SHP77 treated with DMSO at 0.1 percent for 48 hours (cell line): ENCODE results near the gene ATP1A2.
"Not testable (repeated sequence)": the region's sequence is repeated elsewhere in the genome, so short reads cannot be mapped to it uniquely, and the experiment has no call there.

Experiments
- DNase-seq: peaks from one replicate; lab custom pipeline; 2025; lab: John Stamatoyannopoulos, UW

ATP1A2 gene

DNA sequence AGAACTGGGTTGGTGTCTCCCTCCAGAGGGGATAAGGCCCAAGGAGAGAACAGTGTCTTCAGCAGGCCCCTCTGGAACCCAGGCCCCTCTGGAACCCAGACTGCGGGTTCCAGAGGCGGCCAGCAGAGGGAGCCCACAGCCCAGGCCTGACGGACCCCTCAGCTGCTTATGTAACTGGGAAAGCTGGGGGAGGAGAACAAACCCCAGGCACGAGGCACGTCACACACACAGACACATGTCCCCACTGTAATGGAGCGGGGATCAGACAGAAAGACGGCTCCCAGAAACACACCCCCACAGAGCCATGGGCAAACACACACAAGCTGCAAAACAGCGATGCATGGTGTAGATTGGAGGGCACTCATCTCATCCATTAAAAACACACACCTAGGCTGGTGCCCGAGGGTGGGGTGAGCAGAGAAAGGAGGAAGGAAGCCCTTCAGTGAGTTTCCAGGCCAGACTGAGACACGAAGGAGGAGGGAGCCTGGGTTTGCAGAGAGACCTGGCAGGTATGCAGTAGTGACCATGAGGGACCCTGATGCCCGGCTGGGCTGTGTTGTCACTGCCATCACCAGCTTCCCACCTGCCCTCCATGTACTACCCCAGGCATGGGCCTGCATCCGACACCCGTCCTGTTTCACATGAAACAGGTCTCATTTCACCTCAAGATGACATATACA lies 14.4 kb upstream of the ATP1A2 start:
- DNase-seq = peak; percentile 22

- DNase-seq = no peak
Measured at GRCh38 chr1:160101717-160102522, 13.6 kb upstream of the ATP1A2 start.

DNA sequence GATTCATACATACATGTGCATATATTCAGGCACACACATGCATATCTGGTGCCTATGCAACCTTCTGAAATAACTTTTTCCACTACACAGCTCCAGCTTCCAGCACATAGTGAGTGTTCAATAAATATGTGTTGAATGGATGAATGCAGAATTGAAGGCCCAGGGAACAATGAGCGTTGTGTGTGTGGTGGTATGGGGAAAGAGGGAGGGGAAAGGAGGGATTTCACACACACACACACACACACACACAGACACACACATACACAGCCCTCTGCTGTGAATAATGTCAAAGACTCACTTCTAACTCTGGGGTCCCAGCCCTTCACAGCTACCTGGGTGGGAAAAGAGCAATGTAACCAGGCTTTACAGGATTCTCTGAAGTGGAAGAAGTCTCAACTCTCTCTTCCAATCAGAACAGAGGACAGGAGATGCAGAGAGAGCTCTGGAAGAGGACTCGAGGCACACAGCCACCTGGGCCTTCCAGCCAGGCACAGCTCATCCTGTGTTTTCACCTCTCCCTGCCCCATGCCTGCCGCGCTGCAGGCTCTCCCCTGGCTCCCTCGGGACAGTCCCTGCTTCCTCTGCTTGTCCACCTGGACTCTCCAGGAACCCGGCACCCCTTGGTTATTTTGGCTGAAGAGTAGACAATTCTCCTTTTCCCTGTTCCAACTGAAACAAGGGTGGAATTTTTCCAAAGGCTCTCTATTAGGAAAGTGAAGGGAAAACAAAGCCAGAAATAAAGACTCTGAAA lies 11.7 kb upstream of the ATP1A2 start:
- DNase-seq = no peak

DNA sequence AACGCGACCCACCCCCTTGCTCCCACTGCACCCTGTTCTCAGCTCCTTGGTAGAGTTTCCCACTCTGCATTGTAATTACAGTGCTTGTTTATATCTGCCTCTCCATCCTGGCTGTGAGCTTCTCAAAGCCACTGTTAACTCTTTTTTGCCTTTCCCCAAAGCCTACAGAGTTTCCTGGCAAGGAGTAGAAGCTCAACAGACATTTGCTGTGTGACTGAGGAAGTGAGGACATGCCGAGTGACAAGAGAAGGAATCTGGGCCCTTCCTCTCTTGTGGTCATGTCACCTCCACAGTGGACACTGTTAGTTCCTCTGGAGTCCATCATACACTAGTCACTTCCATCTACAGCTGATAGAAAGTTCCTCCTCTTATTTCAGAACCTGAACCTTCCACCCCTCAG lies 11.1 kb upstream of the ATP1A2 start:
- DNase-seq = no peak

GRCh38 chr1:160105155-160105554 lies 10.4 kb upstream of the ATP1A2 start:
- no peak for DNase-seq

DNA sequence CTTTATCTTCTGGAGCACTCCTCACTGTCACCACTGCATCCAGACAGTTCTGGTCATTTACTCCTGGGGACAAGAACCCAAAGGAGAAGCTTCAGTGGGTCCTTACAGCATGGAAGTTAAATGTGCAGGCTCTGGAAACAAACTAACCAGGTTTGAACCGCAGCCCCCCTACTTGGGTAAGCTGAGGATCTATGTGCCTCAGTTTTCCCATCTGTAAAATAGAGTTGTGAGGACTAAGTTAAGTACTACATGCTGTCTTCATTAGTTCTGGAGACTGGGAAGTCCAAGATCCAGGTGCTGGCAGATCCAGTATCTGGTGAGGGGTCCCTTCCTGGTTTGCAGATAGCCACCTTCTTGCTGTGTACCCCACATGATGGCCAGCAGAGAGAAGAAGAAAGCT lies 8.0 kb upstream of the ATP1A2 start:
- DNase-seq = no peak

DNA sequence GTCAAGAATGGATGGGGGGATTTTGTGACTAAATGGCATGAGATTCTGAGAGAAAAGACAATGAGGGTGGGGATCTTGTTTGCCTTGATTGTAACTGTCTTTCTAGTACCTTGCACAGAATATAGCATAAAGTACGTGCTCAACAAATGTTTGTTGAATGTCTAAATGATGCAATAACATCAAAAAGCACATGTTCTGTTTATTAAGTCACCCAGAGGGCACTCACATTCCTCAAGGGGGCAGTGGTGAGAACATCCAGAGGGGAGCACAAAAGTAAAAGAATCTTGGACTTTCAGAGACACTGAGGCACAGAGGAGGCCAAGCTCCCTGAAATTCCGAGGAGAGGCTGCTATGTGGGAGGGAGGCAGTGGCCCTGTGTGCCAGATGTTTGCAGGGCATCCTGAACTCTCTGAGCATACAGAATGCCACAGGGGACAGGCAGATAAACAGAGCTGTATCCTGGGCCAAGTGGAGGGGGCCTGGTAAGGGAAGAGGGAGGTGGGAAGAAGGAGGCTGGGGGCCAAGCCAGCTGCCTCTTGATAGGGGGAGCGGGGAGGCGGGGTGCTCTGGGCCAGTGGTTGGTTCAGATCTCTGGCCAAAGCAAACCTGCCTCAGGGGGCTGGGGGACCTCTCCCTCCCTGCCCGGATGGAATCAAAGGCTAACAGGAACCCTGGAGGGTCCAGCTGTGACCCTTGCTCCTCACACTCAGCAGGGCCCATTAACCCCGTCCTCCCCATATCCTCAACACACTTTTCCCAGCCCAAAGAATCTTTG lies 6.5 kb upstream of the ATP1A2 start:
- DNase-seq = no peak

GRCh38 chr1:160109686-160110085 lies 5.9 kb upstream of the ATP1A2 start:
- DNase-seq = no peak

- not testable (repeated sequence) for DNase-seq
Measured at GRCh38 chr1:160111462-160111861, 4.1 kb upstream of the ATP1A2 start.

DNA sequence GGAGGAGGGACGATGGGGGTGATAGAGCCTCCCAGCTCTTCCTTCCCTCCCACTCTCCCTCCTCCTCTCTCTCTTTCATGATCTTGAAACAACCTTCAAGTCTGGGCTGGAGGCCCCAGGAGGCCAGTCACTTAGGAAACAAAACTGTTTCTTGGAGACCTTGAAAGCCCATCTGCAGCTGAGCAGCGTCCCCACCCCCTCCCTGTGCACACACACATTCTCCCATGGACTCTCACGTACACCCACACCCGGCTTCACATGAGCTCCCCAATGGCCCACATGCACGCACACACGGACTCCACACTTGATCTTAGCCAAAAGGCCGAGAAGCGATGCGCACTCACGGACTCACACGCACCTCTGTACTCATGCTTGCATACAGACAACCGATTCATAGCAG lies 3.2 kb upstream of the ATP1A2 start:
- no peak for DNase-seq

DNA sequence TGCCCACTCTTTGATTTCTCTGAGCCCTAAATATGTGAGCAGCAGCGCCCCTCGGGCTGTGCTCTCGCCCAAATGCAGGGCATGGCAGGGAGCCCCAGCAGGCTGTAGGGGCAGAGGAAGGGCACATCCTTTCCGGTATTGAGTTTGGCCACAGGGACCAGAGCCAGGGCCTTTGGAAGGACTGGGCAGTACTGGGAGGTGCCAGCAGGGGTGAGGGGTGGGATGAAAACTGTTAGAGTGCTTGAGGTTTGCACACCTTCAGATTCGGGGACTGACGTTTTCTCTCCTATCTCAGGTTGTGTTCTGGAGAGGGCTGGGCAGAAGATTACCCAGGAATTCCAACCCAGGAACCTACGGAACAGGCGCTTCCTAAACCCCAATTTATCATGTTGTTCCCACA lies 2.2 kb upstream of the ATP1A2 start:
- no peak for DNase-seq

GRCh38 chr1:160114085-160114484 lies 1.5 kb upstream of the ATP1A2 start:
- DNase-seq = no peak

DNA sequence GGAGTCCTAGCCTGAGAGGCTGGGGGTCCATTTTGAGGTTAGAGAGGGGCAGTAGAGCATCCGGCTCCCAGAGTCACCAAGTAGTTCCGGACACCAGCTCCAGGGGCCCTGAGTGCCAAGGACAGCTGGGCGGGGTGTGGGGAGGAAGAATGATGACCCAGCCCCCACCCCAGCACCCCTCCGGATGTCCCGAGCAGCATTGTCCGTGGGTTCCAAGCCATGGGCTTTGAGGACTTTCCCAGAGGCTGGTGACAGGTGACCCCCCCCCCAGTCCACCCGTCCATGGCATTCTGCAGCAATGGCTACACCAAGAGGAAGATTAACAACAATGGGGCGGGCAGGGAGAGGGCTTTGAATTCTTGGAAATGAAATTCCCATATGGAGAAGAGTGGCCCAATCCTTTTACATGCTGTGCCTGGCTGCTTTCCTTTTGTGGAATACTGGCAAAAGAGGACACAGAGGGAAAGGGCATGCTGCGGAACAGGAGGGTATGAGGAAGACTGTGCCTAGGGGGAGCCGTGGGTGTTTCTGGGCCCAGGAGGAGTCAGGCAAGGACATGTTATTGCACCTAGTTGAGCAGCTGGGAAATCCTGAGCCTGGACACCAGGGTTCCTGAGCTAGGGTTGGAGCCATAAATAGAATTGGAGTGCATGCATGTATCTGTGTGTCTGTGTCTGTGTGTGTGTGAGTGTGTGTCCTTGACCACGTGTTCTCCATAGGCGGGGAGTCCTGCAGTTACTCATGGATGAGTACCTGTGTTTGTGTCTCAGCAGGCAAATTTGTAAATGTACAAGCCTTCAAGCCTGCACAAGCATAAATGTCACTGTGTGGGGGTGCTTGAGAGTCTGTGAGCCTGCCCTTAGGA lies 956 bp downstream of the ATP1A2 start:
- DNase-seq = no peak

GRCh38 chr1:160117300-160117699 lies 1.7 kb downstream of the ATP1A2 start:
- no peak for DNase-seq

DNA sequence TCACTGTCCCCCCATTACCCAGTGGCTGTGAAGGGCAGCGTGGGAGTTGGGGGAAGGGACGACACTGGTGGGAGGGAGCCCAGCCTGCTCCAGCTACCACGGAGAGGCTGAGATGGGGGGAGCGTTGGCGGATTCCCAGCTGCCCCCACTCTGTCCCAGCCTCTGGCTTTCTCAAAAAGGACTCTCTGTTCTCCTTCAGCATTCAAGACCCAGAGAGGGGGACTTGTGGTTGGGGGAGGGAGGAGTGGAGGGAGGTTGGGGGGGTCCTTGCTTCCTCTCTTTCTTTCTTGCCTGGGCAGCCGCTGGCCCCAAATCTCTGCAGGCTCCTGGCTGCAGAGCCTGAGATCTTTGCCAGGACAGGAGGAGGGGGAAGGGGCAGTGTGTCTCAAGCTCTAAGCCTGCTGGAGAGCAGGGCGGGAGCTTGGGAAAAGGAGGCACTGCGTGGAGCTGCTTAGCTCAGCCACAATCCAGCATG lies 2.2 kb downstream of the ATP1A2 start:
- DNase-seq = no peak

DNA sequence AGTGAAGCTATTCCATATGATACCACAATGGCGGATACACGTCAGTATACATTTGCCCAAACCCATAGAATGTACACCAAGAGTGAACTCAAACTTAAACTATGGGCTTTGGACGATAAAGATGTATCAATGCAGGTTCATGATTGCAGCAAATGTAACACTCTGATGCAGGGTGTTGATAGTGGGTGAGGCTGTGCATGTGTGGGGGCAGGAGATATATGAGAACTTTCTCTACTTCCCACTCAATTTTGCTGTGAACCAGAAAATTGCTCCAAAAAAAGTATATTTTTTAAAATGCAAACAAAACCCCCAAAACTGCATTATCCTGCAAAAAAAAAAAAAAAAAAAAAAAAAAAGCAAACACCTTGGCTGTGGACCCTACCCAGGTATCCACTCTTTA lies 3.4 kb downstream of the ATP1A2 start:
- DNase-seq = no peak

DNA sequence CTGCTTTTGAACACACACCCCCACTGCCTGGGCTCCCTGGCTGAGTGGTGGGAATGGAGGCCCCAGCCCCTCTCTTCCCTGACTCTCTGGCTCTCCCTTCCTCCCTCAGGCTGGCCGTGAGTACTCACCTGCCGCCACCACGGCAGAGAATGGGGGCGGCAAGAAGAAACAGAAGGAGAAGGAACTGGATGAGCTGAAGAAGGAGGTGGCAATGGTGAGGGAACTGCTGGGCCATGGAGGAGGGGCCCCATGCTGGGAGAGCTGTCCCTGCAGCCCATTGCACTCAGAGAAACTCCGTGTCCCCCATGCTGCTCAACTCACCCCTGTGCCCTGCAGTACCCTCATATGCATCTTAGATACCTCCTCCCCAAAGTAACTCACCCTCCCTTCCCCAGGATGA lies 5.2 kb downstream of the ATP1A2 start:
- DNase-seq = no peak

- DNase-seq = no peak
Measured at GRCh38 chr1:160121388-160121787, 5.8 kb downstream of the ATP1A2 start.

DNA sequence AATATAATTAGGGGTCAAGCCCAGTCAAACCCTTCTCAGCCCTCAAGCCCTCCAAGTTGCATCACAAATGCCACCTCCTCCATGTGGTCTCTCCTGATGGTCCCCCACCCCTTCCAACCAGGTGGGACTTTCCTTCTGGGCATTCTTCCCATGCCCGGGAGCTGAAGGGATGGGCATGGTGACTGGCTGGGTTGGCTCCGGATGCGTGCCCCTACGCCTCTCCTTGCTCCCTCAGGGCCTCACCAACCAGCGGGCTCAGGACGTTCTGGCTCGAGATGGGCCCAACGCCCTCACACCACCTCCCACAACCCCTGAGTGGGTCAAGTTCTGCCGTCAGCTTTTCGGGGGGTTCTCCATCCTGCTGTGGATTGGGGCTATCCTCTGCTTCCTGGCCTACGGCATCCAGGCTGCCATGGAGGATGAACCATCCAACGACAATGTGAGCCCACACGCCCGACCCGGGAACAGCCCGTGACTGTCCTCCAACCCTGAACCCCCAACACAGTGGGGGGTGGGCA lies 7.5 kb downstream of the ATP1A2 start:
- no peak for DNase-seq

DNA sequence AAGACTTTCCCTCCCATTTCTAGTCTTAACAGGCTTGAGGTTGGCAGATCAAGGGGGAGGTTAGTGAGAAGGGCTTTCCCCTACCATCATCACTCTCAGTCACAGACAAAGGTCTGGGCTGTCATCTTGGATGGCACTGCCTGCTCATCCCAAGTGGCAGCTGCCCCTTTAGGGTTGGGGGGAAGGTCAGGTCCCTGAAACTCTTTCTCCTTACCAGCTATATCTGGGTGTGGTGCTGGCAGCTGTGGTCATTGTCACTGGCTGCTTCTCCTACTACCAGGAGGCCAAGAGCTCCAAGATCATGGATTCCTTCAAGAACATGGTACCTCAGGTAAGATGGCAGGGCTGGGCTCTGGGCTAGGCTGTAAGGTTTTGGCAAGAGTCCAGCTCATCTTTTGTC lies 8.2 kb downstream of the ATP1A2 start:
- DNase-seq = no peak
